PC-9 (cell line): ENCODE results near the gene CNTNAP2. TPM values are rescaled to one million over a fixed set of nuclear protein-coding genes. Genes with fewer than 3 reads are reported as not detected.
"Not testable (repeated sequence)": the region's sequence is repeated elsewhere in the genome, so short reads cannot be mapped to it uniquely, and the experiment has no call there.

Experiments
- BruUV-seq: library from RNA; stranded (reverse); fragments of 400-500 nt; replicated peaks from 2 replicates; lab custom pipeline; 2021; lab: Mats Ljungman, UMichigan
- CTCF ChIA-PET: fragments of 300-600 bp; sonication (Branson Sonifier 250); formaldehyde crosslinking; loops from one replicate; lab custom pipeline; 2022; ENCODE audit warnings: antibody characterized with exemption; lab: Charles Lee
- POLR2A ChIA-PET: fragments of 300-600 bp; sonication (Branson Sonifier 250); formaldehyde crosslinking; loops from one replicate; lab custom pipeline; 2022; ENCODE audit warnings: antibody characterized with exemption; ENCODE audit not compliant: unreplicated experiment; lab: Charles Lee
- DNase-seq, 2 experiments: peaks; one replicate each; pipeline versions ENCODE4 v3.0.0 to v3.0.0-alpha.2; 2015 to 2022; ENCODE audit warnings: mixed read lengths in 1 of 2
- H2AFZ ChIP-seq: fragments of 200-600 bp; sonication (generic); 2 replicates; pipeline ENCODE4 v1.8.1; 2017; ENCODE audit warnings: antibody characterized with exemption
- H3F3A ChIP-seq: fragments of 200-600 bp; sonication (generic); 2 replicates; pipeline ENCODE4 v1.8.1; 2017; ENCODE audit warnings: antibody characterized with exemption, mild to moderate bottlenecking, low read depth; ENCODE audit not compliant: insufficient read depth
- H3K27ac ChIP-seq: fragments of 200-600 bp; sonication (generic); 2 replicates; pipeline ENCODE4 v1.6.1; 2016; ENCODE audit warnings: mixed run types
- H3K27me3 ChIP-seq: fragments of 200-600 bp; sonication (generic); 2 replicates; pipeline ENCODE4 v1.6.1; 2016; ENCODE audit warnings: low read depth, mixed run types; ENCODE audit not compliant: insufficient read depth
- H3K36me3 ChIP-seq: fragments of 200-600 bp; sonication (generic); 2 replicates; pipeline ENCODE4 v1.6.1; 2016; ENCODE audit warnings: low read depth, mixed run types
- H3K4me1 ChIP-seq: fragments of 200-600 bp; sonication (generic); replicated peaks from 2 replicates; pipeline ENCODE4 v1.6.1; 2016; ENCODE audit warnings: mixed run types; ENCODE audit not compliant: insufficient read depth
- H3K4me2 ChIP-seq: fragments of 200-600 bp; sonication (generic); 2 replicates; pipeline ENCODE4 v1.6.1; 2017; ENCODE audit warnings: mixed run types
- H3K4me3 ChIP-seq: fragments of 200-600 bp; sonication (generic); 2 replicates; pipeline ENCODE4 v1.6.1; 2016; ENCODE audit warnings: mixed run types
- H3K79me2 ChIP-seq: fragments of 200-600 bp; sonication (generic); 2 replicates; pipeline ENCODE4 v1.6.1; 2017; ENCODE audit warnings: low read depth, mixed run types
- H3K9me2 ChIP-seq: fragments of 200-600 bp; sonication (generic); 2 replicates; pipeline ENCODE4 v1.8.1; 2017; ENCODE audit warnings: mild to moderate bottlenecking; ENCODE audit not compliant: insufficient read depth
- H3K9me3 ChIP-seq: fragments of 200-600 bp; sonication (generic); 2 replicates; pipeline ENCODE4 v1.8.1; 2016; ENCODE audit warnings: low read depth; ENCODE audit not compliant: insufficient read depth
- H4K20me1 ChIP-seq: fragments of 200-600 bp; sonication (generic); 2 replicates; pipeline ENCODE4 v1.8.1; 2017; ENCODE audit not compliant: insufficient read depth
- CTCF ChIP-seq: fragments of 200-600 bp; sonication (generic); conservative IDR thresholded peaks from 2 replicates; pipeline ENCODE4 v1.6.1; 2017; ENCODE audit warnings: mixed run types, antibody characterized with exemption, mild to moderate bottlenecking, moderate library complexity
- EZH2 ChIP-seq: fragments of 200-600 bp; sonication (generic); IDR thresholded peaks from 2 replicates; pipeline ENCODE4 v1.8.0; 2017; ENCODE audit warnings: antibody characterized with exemption, low read depth
- intact Hi-C: fragments of 100-400 bp; cut with micrococcal nuclease; formaldehyde crosslinking; loops from one replicate; pipeline ENCODE4 v1.10.0; 2022; ENCODE audit not compliant: unreplicated experiment
- total RNA-seq: library from RNA; stranded (reverse); gene quantifications from 2 replicates; pipeline ENCODE4 v1.2.3, GENCODE V29; 2021

The CNTNAP2 gene
- total RNA-seq, 1 experiment from 2014 or later, result not detected

DNA sequence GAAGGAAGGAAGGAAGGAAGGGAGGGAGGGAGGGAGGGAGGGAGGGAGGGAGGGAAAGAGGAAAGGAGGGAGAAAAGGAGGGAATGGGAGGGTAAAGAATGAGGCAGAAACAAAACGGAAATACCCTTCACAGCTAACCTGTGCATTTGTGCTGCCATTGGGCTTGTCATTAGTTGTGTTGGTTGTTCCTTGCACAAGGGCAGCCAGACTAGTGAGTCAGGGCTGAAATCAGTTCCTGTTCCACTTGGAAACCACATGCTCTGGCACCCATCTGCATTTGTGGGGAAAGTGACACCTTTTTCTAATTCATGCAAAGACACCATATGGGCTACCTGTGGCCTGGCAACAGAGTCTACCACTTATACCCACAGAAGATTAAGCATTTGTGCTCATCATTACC lies 1469.9 kb downstream of the CNTNAP2 start:
- no peaks in the 10 kb centered on the region for H3K79me2 ChIP-seq
- H3K36me3 ChIP-seq, result no peaks in the 10 kb centered on the region
- TF ChIP-seq EZH2, result no peak
- no peak for TF ChIP-seq CTCF
- ChIA-PET POLR2A (no interaction called here), CTCF (no interaction called here)
- BruUV-seq, result no TSS peak
- no peak for DNase-seq
- H3K9me3 ChIP-seq, result no peaks in the 10 kb centered on the region
- no peaks in the 10 kb centered on the region for H3K4me1 ChIP-seq
- H3K4me3 ChIP-seq, result no peak overlapping the region
- no peaks in the 10 kb centered on the region for H3K27me3 ChIP-seq
- no peak overlapping the region for H2AFZ ChIP-seq
- intact Hi-C loops, result no loop called here
- H3K27ac ChIP-seq, result no peak overlapping the region
- no peaks in the 10 kb centered on the region for H3F3A ChIP-seq
- no peaks in the 10 kb centered on the region for H4K20me1 ChIP-seq
- H3K4me2 ChIP-seq, result no peak overlapping the region
- H3K9me2 ChIP-seq, result no peaks in the 10 kb centered on the region

DNA sequence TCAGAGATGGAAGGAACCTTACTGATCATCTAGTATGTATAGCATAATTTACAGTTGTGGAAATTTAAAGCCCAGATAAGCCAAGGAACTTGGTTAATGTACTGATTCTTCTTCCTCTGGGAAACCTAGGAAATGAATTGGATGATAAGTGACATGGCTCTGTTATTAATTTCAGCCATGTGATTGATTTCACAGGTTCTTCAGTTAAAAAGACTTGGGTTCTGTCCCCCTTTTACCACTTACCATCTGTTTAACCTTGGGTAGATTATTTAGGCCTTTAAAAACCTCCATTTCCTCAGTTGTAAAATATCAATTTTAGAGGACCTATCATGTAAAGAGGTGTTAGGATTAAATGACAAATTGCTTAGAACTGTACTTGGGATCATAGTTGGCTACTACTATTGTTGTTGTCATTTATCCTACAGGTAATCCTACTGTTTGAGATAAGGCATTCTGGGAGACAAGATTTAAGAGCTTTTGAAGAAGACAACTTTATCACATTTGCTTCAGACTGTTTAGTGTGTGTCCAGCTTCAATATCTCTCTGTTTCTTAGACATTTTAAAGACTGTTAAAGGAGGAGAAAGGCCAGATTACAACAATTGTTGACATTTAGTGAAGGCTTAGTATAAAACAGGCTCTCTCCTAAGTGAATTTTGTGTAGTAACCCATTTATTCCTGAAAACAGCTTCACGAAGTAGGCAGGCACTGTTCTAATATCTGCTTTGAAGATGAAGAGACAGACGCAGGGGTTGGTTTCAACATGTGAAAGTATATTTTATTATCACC lies 1476.9 kb downstream of the CNTNAP2 start:
- H3K36me3 ChIP-seq, result no peaks in the 10 kb centered on the region
- intact Hi-C loops, result no loop called here
- H2AFZ ChIP-seq, result no peak overlapping the region
- H4K20me1 ChIP-seq, result no peaks in the 10 kb centered on the region
- no peak overlapping the region for H3K4me2 ChIP-seq
- no peaks in the 10 kb centered on the region for H3K9me2 ChIP-seq
- TF ChIP-seq EZH2 (no peak), CTCF (no peak)
- no peaks in the 10 kb centered on the region for H3K79me2 ChIP-seq
- ChIA-PET CTCF (no interaction called here), POLR2A (no interaction called here)
- H3K27me3 ChIP-seq, result no peaks in the 10 kb centered on the region
- H3K27ac ChIP-seq, result no peak overlapping the region
- DNase-seq, result no peak
- no peak overlapping the region for H3K4me3 ChIP-seq
- no peaks in the 10 kb centered on the region for H3K9me3 ChIP-seq
- no peaks in the 10 kb centered on the region for H3K4me1 ChIP-seq
- no peaks in the 10 kb centered on the region for H3F3A ChIP-seq
- BruUV-seq, result no TSS peak

DNA sequence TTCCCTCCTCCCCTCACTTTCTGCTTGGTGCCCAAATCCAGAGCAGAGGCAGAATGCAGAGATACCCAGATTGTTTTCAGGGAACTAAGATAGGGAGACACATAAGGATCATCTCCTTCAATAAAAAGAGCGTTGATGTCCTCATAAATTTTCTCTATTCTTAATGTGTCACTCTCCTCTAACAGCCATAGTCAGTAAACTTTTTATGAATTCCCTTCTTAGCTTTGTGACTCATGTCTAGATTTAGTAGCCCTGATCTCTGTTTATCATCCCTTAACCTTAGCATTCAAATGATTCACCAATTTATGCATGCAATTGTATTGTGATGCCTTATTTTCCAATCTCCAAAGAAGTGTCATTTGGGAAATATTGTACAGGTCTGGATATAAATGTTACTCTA lies 1478.4 kb downstream of the CNTNAP2 start:
- no peak overlapping the region for H2AFZ ChIP-seq

DNA sequence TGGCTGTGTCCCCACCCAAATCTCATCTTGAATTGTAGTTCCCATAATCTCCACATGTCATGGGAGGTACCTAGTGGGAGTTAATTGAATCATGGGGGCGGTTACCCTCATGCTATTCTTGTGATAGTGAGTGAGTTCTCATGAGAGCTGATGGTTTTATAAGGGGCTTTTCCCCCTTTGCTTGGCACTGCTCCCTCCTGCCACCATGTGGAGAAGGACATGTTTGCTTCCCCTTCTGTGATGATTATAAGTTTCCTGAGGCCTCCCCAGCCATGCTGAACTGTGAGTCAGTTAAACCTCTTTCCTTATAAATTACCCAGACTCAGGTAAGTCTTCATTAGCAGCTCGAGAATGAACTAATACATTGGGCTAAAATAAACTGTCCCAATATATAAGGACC lies 1482.1 kb downstream of the CNTNAP2 start:
- H3K27ac ChIP-seq, H3K4me2 ChIP-seq, H3K9me3 ChIP-seq, H2AFZ ChIP-seq, H3K9me2 ChIP-seq, H4K20me1 ChIP-seq, BruUV-seq, H3K79me2 ChIP-seq, DNase-seq, H3F3A ChIP-seq, H3K4me1 ChIP-seq, H3K27me3 ChIP-seq, CTCF ChIA-PET, H3K4me3 ChIP-seq, intact Hi-C loops, POLR2A ChIA-PET, H3K36me3 ChIP-seq: not testable (repeated sequence)

More for the DNA sequence above, 1478.4 kb downstream of the CNTNAP2 start:
- DNase-seq, result no peak
- H3F3A ChIP-seq, result no peaks in the 10 kb centered on the region
- no TSS peak for BruUV-seq
- POLR2A ChIA-PET, result no interaction called here
- no peaks in the 10 kb centered on the region for H3K4me1 ChIP-seq
- no peaks in the 10 kb centered on the region for H3K27me3 ChIP-seq
- 0 out of 2 replicates have a peak, but pooled peaks cover under 1% of the 10 kb centered on the region for H3K9me2 ChIP-seq
- H3K27ac ChIP-seq, result no peak overlapping the region
- TF ChIP-seq EZH2, result no peak
- TF ChIP-seq CTCF, result no peak
- H3K4me3 ChIP-seq, result no peak overlapping the region
- no peaks in the 10 kb centered on the region for H3K9me3 ChIP-seq
- H3K4me2 ChIP-seq, result no peak overlapping the region
- CTCF ChIA-PET, result no interaction called here
- no peaks in the 10 kb centered on the region for H3K79me2 ChIP-seq
- no peaks in the 10 kb centered on the region for H4K20me1 ChIP-seq
- no peaks in the 10 kb centered on the region for H3K36me3 ChIP-seq
- intact Hi-C loops, result no loop called here
